K562 (cell line): ENCODE measurements around the gene TRIM24. TPM values are rescaled to one million over a fixed set of nuclear protein-coding genes. Genes with fewer than 3 reads are reported as not detected.

Source experiments
- ARHGAP35 ChIP-seq: fragments of 450-650 bp; IDR thresholded peaks from 2 replicates; pipeline ENCODE4 v1.6.1; 2018; ENCODE audit not compliant: partially characterized antibody
- BRF2 ChIP-seq: IDR thresholded peaks from 3 replicates; pipeline ENCODE4 v1.6.1; 2011; ENCODE audit warnings: borderline replicate concordance, mild to moderate bottlenecking; ENCODE audit not compliant: insufficient read length, insufficient read depth
- CHAMP1 ChIP-seq: fragments of 450-650 bp; IDR thresholded peaks from 2 replicates; pipeline ENCODE4 v1.6.1; 2016; ENCODE audit warnings: mild to moderate bottlenecking
- EWSR1 ChIP-seq: fragments of 450-650 bp; IDR thresholded peaks from 2 replicates; pipeline ENCODE4 v1.6.1; 2018; ENCODE audit warnings: borderline replicate concordance, mild to moderate bottlenecking, low read depth, moderate library complexity; ENCODE audit not compliant: partially characterized antibody
- FOXA3 ChIP-seq, 2 experiments: fragments of 450-650 bp in 1 of 2; sonication (generic) in 1 of 2; formaldehyde crosslinking; IDR thresholded peaks in 1 of 2; conservative IDR thresholded peaks in 1 of 2; 2 replicates each; pipeline versions ENCODE4 v1.4.0 to v1.8.0; 2020 to 2022; ENCODE audit warnings: mild to moderate bottlenecking in 2 of 2, missing genetic modification reagents in 1 of 2
- HES1 ChIP-seq: fragments of 450-650 bp; IDR thresholded peaks from 2 replicates; pipeline ENCODE4 v1.6.1; 2016; ENCODE audit warnings: low read depth, mild to moderate bottlenecking, moderate library complexity
- ILK ChIP-seq: fragments of 450-650 bp; IDR thresholded peaks from 2 replicates; pipeline ENCODE4 v1.6.1; 2016; ENCODE audit warnings: missing genetic modification characterization, low read depth, mild to moderate bottlenecking, missing compliant biosample characterization, moderate library complexity, borderline replicate concordance
- KLF13 ChIP-seq: fragments of 450-650 bp; IDR thresholded peaks from 2 replicates; pipeline ENCODE4 v1.6.1; 2016; ENCODE audit warnings: missing genetic modification characterization, low read depth, mild to moderate bottlenecking, missing compliant biosample characterization, moderate library complexity, borderline replicate concordance
- MNT ChIP-seq, 2 experiments: fragments of 450-650 bp; conservative IDR thresholded peaks; 2 replicates each; pipeline ENCODE4 v1.6.1; 2017; ENCODE audit warnings: mild to moderate bottlenecking in 2 of 2, moderate library complexity in 2 of 2
- PYGO2 ChIP-seq: fragments of 450-650 bp; IDR thresholded peaks from 2 replicates; pipeline ENCODE4 v1.6.1; 2016; ENCODE audit warnings: mild to moderate bottlenecking, missing genetic modification characterization, moderate library complexity, missing compliant biosample characterization
- SMARCC2 ChIP-seq: fragments of 450-650 bp; IDR thresholded peaks from 2 replicates; pipeline ENCODE4 v1.6.1; 2017; ENCODE audit warnings: antibody characterized with exemption, moderate library complexity, mild to moderate bottlenecking, low read depth
- SNRNP70 ChIP-seq: fragments of 200-400 bp; formaldehyde crosslinking; optimal IDR thresholded peaks from 2 replicates; pipeline ENCODE3; 2017; ENCODE audit warnings: low read depth, low read length
- SRF ChIP-seq, 2 experiments: fragments of 250-450, 450-650 bp in 1 of 2; sonication (Bioruptor Pico) in 1 of 2; sonication (generic) in 1 of 2; formaldehyde crosslinking; IDR thresholded peaks; 2 replicates each; pipeline versions ENCODE4 v1.5.0 to v1.5.1; 2020 to 2022; ENCODE audit warnings: mild to moderate bottlenecking in 1 of 2, missing genetic modification reagents in 1 of 2
- THRA ChIP-seq: fragments of 450-650 bp; IDR thresholded peaks from 2 replicates; pipeline ENCODE4 v1.6.1; 2017; ENCODE audit warnings: mild to moderate bottlenecking, moderate library complexity
- ZC3H4 ChIP-seq: sonication (generic); formaldehyde crosslinking; IDR thresholded peaks from 2 replicates; pipeline ENCODE4 v1.9.0; 2021; ENCODE audit warnings: missing genetic modification reagents, borderline replicate concordance
- ZNF444 ChIP-seq: fragments of 250-450 bp; sonication (Bioruptor Pico); IDR thresholded peaks from 2 replicates; pipeline ENCODE4 v1.4.0; 2020; ENCODE audit warnings: mild to moderate bottlenecking, moderate library complexity
- polyA plus RNA-seq, 8 experiments: library from polyadenylated mRNA; depleted of rRNA in 4 of 8; stranded (reverse) in 5 of 8; unstranded in 3 of 8; fragments of >200 nt; fragmentation: Nextera tagmentation in 2 of 8; fragmentation: Illumina TruSeq in 1 of 8; extraction: Ambion mirVana in 2 of 8; extraction: Trizol in 1 of 8; gene quantifications; 2 replicates each; pipeline versions ENCODE4 v1.2.1 to v1.2.3, GENCODE V29; 2011 to 2014; ENCODE audit warnings: inconsistent platforms in 1 of 8, missing spikeins in 1 of 8
- total RNA-seq, 7 experiments: library from RNA; depleted of rRNA in 6 of 7; stranded (reverse); fragments of >200 nt in 6 of 7; fragmentation: Illumina TruSeq in 2 of 7; extraction: Trizol in 2 of 7; gene quantifications; 2 replicates each; pipeline versions ENCODE4 v1.2.1 to v1.2.3, GENCODE V29; 2011 to 2021; ENCODE audit warnings: low replicate concordance in 1 of 7

TRIM24 gene
- total and polyA plus RNA-seq, 9 of the 15 experiments (the other 6 are each of a cell fraction or from before 2014, with no cell fraction given), result 13.4 to 74.0 (median 41.7) TPM

- 0 out of 2 replicates have a peak, but pooled peaks have one; percentile 27 for TF ChIP-seq CHAMP1
- TF ChIP-seq BRF2, result no peak
- TF ChIP-seq ARHGAP35, result no peak
- TF ChIP-seq KLF13 (tag), result 0 out of 2 replicates have a peak, but pooled peaks have one; percentile 21
- no peak for TF ChIP-seq PYGO2
- TF ChIP-seq THRA, result no peak
- peak in 1 of 2 experiments; percentile 65; a peak in 2 of 4 replicates for TF ChIP-seq FOXA3 (CRISPR knock-in tag; conservative IDR thresholded peaks at IDR 0.05 in 1 of 2, IDR thresholded peaks at IDR 0.05 in 1 of 2)
- TF ChIP-seq SRF (CRISPR knock-in tag; IDR thresholded peaks at IDR 0.05), result no peak
- peak; percentile 37; the same call in 1 of the 2 replicates for TF ChIP-seq ZNF444 (CRISPR knock-in tag)
- TF ChIP-seq SNRNP70, result no peak
- no peak; the same call in 1 of the 2 replicates for TF ChIP-seq HES1
- peak; percentile 89; the same call in 1 of the 2 replicates for TF ChIP-seq ZC3H4 (CRISPR knock-in tag)
- TF ChIP-seq ILK (tag), result no peak
- peak; percentile 25; the same call in 1 of the 2 replicates for TF ChIP-seq SMARCC2
- TF ChIP-seq EWSR1, result no peak
- TF ChIP-seq MNT (conservative IDR thresholded peaks at IDR 0.05), result peak in 1 of 2 experiments; percentile 65; a peak in 3 of 4 replicates
Measured at GRCh38 chr7:138460649-138461607, 869 bp downstream of the TRIM24 start (continued).
